Muscle of leg (tissue), 11 donors: ENCODE results near the gene RPRD1B. TPM values are rescaled to one million over a fixed set of nuclear protein-coding genes. Genes with fewer than 3 reads are reported as not detected.

Experiments
- DNase-seq: peaks from one replicate; pipeline ENCODE4 v3.0.0; 2013
- H3K27ac ChIP-seq: one replicate; pipeline ENCODE4 v1.5.1; 2013; ENCODE audit warnings: mild to moderate bottlenecking, low read length, control low read depth
- H3K27me3 ChIP-seq: one replicate; pipeline ENCODE4 v1.6.1; 2013; ENCODE audit warnings: low read length; ENCODE audit not compliant: control insufficient read depth, insufficient read depth
- H3K36me3 ChIP-seq: one replicate; pipeline ENCODE4 v1.6.1; 2013; ENCODE audit warnings: low read length; ENCODE audit not compliant: control insufficient read depth, insufficient read depth
- H3K4me1 ChIP-seq: one replicate; pipeline ENCODE4 v1.6.1; 2013; ENCODE audit warnings: low read length; ENCODE audit not compliant: control insufficient read depth, insufficient read depth
- H3K4me3 ChIP-seq: one replicate; pipeline ENCODE4 v1.5.1; 2013; ENCODE audit warnings: low read length, control low read depth
- H3K9me3 ChIP-seq: replicated peaks from 2 replicates; pipeline ENCODE4 v1.6.1; 2013; ENCODE audit warnings: low read depth, low read length; ENCODE audit not compliant: control insufficient read depth
- WGBS: methylation state at CpG from one replicate; pipeline ENCODE4 v1.1.5; 2013; ENCODE audit warnings: missing lambda C conversion rate; ENCODE audit not compliant: insufficient coverage; 5-methylcytosine and 5-hydroxymethylcytosine counted together
- polyA plus RNA-seq, 8 donors: library from polyadenylated mRNA; unstranded; fragments of 120-200 nt; gene quantifications; one replicate each; pipeline versions ENCODE4 v1.2.1 to v1.2.3, GENCODE V29; 2013; ENCODE audit warnings: inconsistent platforms in 1 of 8, low replicate concordance in 1 of 8; ENCODE audit not compliant: insufficient read length in 8 of 8, insufficient read depth in 1 of 8
- total RNA-seq: library from RNA; stranded (reverse); fragments of 120-200 nt; gene quantifications from one replicate; pipeline ENCODE4 v1.2.4, GENCODE V29; 2013

RPRD1B gene
- total and polyA plus RNA-seq, 9 donors, result 18.9 to 30.4 (median 24.0) TPM

GRCh38 chr20:38116409-38117165 is 83.0 kb downstream of the RPRD1B start:
- Histone ChIP-seq H3K27me3 (no peaks in the 10 kb centered on the region), H3K4me3 (no peak overlapping the region), H3K36me3 (no peaks in the 10 kb centered on the region), H3K27ac (no peak overlapping the region), H3K9me3 (no peaks in the 10 kb centered on the region), H3K4me1 (peaks cover 29% of the 10 kb centered on the region)
- DNase-seq, result no peak
- no CpG with 5 or more reads among the region's 3 CpGs for WGBS

GRCh38 chr20:38117205-38117604 is 83.7 kb downstream of the RPRD1B start:
- Histone ChIP-seq H3K4me3 (no peak overlapping the region), H3K36me3 (no peaks in the 10 kb centered on the region), H3K27ac (no peak overlapping the region), H3K9me3 (no peaks in the 10 kb centered on the region), H3K27me3 (no peaks in the 10 kb centered on the region), H3K4me1 (peaks cover 23% of the 10 kb centered on the region)
- WGBS, result no CpG with 5 or more reads among the region's 2 CpGs
- DNase-seq, result no peak

DNA sequence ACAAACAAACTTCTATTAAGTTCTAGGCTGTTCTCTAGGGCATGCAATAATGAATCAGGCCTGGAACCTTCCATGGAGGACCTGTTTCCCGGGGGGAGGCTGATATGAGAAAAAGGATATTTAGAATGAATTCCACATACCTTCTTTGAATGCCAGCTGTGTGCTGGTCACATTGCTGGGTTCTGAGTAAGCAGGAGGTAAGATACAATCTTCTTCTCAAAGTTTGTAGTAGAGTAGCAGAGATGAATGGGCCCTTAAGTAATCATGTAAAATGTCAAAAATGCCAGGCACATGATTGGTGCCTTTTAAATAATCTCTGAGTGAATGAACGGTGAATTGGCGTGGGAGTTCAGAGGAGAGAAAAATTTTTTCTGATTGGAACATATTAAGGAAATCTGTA is 84.1 kb downstream of the RPRD1B start:
- no peak for DNase-seq
- Histone ChIP-seq H3K36me3 (no peaks in the 10 kb centered on the region), H3K9me3 (no peaks in the 10 kb centered on the region), H3K4me3 (no peak overlapping the region), H3K27ac (no peak overlapping the region), H3K27me3 (no peaks in the 10 kb centered on the region), H3K4me1 (peaks cover 18% of the 10 kb centered on the region)
- 85% methylated on average over 2 of the region's 3 CpGs for WGBS

DNA sequence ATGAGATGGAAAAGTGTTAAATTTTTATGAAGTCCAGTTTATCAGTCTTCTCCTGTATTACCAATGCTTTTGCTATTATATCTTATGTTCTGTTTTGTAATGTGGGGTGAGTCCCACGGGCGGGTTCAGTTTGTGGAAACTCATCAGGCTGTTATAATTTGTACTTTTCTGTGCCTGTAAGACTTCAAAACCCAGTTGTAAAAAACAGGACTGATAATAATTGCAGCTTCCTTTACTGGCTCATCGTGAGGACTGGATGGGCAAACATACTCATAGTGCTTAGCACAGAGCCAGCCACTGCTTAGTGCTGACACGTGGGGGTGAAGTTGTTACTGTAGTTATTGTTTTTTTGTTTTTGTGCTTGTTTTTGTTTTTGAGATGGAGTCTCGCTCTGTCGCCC is 85.9 kb downstream of the RPRD1B start:
- H3K4me1 ChIP-seq, result peaks cover 6% of the 10 kb centered on the region
- no peaks in the 10 kb centered on the region for H3K36me3 ChIP-seq
- no peak overlapping the region for H3K4me3 ChIP-seq
- H3K27me3 ChIP-seq, result no peaks in the 10 kb centered on the region
- no peaks in the 10 kb centered on the region for H3K9me3 ChIP-seq
- WGBS, result 94% methylated on average over 2 of the region's 6 CpGs
- DNase-seq, result no peak
- no peak overlapping the region for H3K27ac ChIP-seq

DNA sequence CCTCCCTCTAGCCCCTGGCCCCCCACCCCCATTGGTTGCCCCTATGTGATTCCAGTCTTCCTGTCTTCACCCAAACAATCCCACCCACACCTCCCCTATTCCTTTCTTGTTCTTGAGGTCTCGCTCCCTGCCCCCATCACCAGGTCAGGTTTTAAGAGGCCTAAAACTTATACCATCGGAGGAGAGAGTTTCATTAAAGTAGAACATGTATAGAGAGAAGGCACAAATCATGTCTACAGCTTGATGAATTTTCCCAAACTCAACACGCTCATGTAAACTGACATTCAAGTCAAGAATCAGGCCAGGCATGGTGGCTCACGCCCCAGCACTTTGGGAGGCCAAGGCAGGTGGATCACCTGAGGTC is 87.1 kb downstream of the RPRD1B start:
- Histone ChIP-seq H3K9me3 (no peaks in the 10 kb centered on the region), H3K36me3 (no peaks in the 10 kb centered on the region), H3K27me3 (no peaks in the 10 kb centered on the region), H3K27ac (no peak overlapping the region), H3K4me3 (no peak overlapping the region), H3K4me1 (peaks cover 9% of the 10 kb centered on the region)
- DNase-seq, result no peak
- 89% methylated on average over 2 of the region's 4 CpGs for WGBS

GRCh38 chr20:38121741-38122140 is 88.2 kb downstream of the RPRD1B start:
- no CpG with 5 or more reads among the region's 4 CpGs for WGBS
- no peaks in the 10 kb centered on the region for H3K27me3 ChIP-seq
- no peaks in the 10 kb centered on the region for H3K9me3 ChIP-seq
- no peaks in the 10 kb centered on the region for H3K36me3 ChIP-seq
- peaks cover 13% of the 10 kb centered on the region for H3K4me1 ChIP-seq
- H3K4me3 ChIP-seq, result no peak overlapping the region
- H3K27ac ChIP-seq, result no peak overlapping the region
- no peak for DNase-seq

DNA sequence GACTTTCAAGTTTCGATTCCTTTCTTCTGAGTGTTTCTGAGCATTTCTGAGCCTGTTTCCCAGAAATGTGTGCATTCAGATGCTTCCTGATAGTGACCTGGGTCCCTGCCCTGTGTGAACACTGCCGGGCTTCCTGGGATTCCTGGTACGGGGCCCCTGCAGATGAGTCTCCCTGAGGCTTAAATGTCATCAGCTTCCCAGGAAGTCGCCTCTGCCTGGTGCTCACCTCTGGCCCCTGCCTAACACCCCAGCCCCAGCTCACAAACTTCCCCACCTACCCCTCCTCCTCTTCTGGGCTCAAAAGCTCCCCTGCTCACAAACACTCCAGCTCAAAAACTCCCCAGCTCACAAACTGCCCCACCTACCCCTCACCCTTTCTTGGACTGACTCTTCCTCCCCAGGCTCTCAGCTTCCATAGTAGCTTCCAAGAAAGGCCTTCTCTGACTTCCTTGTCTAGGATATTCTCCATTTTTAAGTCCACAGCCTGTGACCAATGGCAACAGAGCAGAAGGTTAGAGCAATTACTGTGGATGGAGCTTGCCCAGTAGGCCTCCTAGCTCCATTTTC is 89.6 kb downstream of the RPRD1B start:
- Histone ChIP-seq H3K9me3 (no peaks in the 10 kb centered on the region), H3K36me3 (no peaks in the 10 kb centered on the region), H3K27ac (peak overlapping the region; percentile 67), H3K4me3 (no peak overlapping the region), H3K27me3 (no peaks in the 10 kb centered on the region), H3K4me1 (peaks cover 21% of the 10 kb centered on the region)
- WGBS, result 35% methylated on average over 4 of the region's 4 CpGs
- DNase-seq, result no peak

- no peak overlapping the region for H3K27ac ChIP-seq
- no peaks in the 10 kb centered on the region for H3K9me3 ChIP-seq
- no peak overlapping the region for H3K4me3 ChIP-seq
- peak; percentile 58 for DNase-seq
- no peaks in the 10 kb centered on the region for H3K36me3 ChIP-seq
- H3K4me1 ChIP-seq, result peaks cover 21% of the 10 kb centered on the region
- 83% methylated on average over 11 of the region's 18 CpGs for WGBS
- no peaks in the 10 kb centered on the region for H3K27me3 ChIP-seq
Observed at GRCh38 chr20:38125157-38126056, 91.9 kb downstream of the RPRD1B start.

GRCh38 chr20:38126146-38126921 is 92.8 kb downstream of the RPRD1B start:
- Histone ChIP-seq H3K27me3 (no peaks in the 10 kb centered on the region), H3K9me3 (no peaks in the 10 kb centered on the region), H3K4me1 (peaks cover 21% of the 10 kb centered on the region), H3K36me3 (no peaks in the 10 kb centered on the region), H3K4me3 (no peak overlapping the region), H3K27ac (peak overlapping the region; percentile 65)
- no peak for DNase-seq
- WGBS, result 78% methylated on average over 7 of the region's 7 CpGs
